ENCODE measurements around the gene PLEKHA8. TPM values are rescaled to one million over a fixed set of nuclear protein-coding genes. Genes with fewer than 3 reads are reported as not detected.

Gene PLEKHA8
- total and polyA plus RNA-seq, 2 of the 8 experiments (the other 6 are each of a cell fraction or from before 2014, with no cell fraction given), result 10.7 to 44.0 TPM

DNA sequence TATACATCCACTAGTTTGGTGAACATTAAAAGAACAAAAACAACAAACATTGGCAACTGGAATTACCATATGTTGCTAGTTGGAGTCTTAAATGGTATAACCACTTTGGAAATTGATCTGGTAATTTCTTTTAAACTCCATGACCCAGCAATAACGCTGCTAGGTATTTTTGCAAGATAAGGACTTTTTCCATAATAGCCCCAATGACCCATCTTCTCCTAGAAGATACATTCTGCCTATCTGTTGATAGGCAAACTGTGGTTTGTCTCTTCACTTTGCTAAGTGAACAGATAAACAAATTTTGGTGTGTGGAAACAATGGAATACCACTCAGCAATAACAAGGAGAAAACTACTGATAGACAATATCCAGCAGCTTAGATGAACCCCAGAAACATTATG is 75.9 kb downstream of the PLEKHA8 start (continued):
- no peak for TF ChIP-seq CHD7 (IDR thresholded peaks at IDR 0.05; ENCODE audit: insufficient replicate concordance, low read length)
